HG02852 (cell line): Measurements from ENCODE around the gene MLLT10.

Experiments used
- ATAC-seq: cut with Tn5 transposase; IDR thresholded peaks from one replicate; pipeline ENCODE4 v1.9.1; 2021; ENCODE audit warnings: mild to moderate bottlenecking, moderate library complexity; ENCODE audit not compliant: unreplicated experiment

The MLLT10 gene

GRCh38 chr10:21533467-21534279 is at the start of gene MLLT10:
Gene MLLT10 (plus strand): TSS chr10:21534232. CDS start chr10:21534645, 413 bp downstream.
- ATAC-seq, result peak; percentile 83

GRCh38 chr10:21487416-21488180 is 46.4 kb upstream of the MLLT10 start:
- ATAC-seq, result no peak

- no peak for ATAC-seq
These were observed 45.6 kb upstream of the MLLT10 start for GRCh38 chr10:21488246-21488956.

DNA sequence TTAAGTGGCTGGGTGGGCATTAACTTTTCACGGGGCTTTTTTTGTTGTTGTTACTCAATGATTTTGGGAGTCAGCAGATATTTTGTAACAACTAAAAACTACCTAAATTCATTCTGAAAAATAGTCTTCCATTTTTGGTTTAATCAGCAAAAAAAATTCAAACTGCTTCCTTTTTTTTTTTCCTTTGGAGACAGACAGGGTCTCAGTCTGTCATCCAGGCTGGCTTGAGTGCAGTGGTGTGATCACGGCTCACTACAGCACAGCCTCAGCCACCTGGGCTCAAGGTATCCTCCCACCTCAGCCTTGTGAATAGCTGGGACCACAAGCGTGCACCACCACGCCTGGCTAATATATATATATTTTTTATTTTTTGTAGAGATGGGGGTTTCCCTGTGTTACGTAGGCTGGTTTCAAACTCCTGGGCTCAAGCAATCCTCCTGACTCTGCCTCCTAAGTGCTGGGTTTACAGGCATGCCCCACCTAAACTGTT is 45.0 kb upstream of the MLLT10 start:
- ATAC-seq, result no peak

DNA sequence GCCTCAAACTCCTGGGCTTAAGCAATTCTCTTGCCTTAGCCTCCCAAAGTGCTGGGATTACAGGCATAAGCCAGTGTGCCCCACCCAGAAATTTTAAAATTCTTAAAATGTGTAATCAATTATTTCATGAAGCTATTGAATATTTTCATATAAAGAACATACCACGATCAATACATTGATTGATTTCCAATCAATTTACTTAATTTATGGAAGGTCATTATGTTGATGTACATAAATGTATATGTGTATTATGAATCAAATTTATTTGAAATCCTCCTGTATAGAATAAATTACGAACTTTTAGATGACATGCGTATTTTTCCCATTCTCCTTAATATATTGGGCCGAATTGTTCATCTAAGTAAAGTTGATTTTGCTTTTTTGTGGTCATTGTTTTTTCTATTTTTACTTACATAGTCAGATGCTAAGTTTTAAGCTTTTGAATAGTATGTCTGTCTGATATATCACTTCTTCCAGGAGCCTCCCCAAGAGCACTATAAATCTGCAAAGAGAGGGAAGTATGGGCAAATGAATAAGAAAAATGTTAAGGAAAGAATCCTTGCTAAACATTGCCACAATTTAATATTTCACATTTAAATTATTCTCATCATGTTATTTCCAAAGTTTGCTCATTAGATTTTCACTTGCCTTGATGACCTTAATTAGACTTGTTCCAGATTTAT is 43.9 kb upstream of the MLLT10 start:
- no peak for ATAC-seq

- no peak for ATAC-seq
These were observed 43.3 kb upstream of the MLLT10 start for GRCh38 chr10:21490711-21491105.

- ATAC-seq, result no peak
These were observed 41.6 kb upstream of the MLLT10 start for GRCh38 chr10:21492421-21492820.

DNA sequence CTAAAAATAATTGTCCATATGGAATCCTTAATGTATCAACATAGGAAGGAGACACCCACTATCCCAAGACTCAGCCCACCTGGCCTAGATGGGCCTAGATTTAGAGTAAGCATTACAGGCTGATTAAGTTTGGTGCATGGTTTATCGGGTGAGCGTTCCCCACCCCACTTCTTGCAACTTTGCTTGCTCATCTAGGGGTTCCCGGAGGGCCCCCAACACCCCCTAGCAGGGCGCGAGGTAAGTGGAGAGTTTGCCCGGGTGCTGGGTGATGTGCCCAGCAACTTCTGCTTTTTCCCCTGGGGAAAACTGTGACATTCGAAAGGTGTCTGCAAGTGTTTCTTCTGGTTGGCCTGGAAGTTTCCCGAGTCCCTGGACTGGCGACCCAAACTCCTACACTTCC is 40.2 kb upstream of the MLLT10 start:
- ATAC-seq, result no peak

DNA sequence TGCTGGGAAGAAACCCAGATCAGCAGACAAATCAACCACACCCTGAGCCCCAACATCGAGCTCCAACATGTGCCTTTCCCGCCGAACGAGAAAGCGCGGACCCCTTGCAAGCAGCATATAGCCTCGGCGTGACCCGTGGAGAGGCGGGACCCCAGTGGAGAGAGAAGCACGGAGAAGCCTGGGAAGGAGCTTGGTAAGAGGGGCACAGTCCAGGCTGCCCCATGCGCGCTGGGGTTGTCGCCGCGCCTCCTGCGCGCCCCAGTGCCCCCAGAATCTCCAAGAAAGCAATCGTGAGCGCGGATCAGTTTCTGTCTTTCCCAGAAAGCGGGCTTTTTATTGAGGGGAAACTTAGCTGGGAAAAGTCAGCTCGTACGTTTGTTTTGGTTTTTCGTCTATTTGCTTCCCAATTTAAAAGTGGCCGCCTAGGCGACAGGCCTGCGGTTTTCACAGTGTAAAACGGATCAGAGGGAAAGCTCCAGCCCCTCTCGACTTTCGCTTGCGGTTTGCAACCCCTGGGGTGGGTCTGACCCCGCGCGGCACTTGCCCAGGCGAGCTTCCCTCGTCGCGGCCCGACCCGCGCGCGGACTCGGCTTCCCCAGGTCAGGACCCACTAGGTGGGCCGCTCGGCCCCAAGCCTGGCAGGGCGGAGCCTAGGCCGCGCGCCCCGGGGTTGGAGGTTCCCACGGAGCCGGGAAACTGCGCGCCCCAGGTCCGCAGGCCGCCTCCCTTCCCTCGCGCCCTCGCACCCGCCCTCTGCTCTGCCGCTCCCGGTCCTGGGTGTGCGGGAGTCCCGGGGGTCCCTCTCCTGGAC is 39.6 kb upstream of the MLLT10 start:
- no peak for ATAC-seq

DNA sequence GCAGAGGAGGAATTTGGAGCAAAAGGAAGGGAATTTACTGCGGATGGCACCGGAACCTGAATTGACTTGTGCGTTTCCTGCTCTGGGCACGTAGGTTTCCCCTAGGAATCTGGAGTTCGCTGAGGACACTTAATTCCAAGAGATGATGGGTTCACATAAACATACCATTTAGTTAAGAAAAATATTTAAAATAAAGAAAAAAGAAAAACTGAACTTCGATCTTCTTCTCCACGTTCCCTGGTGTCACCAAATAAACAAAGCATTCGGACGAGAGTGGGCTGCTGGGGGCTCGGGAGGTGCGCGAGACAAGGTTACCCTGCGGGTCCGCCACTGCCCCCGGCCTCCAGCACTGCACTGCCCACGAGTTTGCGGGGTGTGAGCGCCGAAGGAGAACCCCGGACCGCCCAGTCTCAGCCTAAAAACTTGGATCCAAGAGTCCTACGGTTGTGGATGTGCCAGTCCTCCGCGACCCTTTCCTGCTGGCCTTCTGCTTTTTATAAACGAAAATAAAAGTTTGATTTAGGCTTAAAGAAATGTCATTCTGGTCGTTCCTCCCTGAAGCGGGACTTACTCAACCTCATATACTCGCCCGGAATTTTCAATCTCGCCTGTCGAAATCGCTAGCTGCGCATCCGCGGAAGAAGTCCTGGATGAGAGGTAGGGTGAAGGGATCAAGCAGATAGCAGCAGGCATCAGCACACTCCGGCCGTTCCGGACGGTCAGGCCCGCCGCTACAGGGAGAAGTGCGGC is 38.9 kb upstream of the MLLT10 start:
- peak; percentile 3 for ATAC-seq

DNA sequence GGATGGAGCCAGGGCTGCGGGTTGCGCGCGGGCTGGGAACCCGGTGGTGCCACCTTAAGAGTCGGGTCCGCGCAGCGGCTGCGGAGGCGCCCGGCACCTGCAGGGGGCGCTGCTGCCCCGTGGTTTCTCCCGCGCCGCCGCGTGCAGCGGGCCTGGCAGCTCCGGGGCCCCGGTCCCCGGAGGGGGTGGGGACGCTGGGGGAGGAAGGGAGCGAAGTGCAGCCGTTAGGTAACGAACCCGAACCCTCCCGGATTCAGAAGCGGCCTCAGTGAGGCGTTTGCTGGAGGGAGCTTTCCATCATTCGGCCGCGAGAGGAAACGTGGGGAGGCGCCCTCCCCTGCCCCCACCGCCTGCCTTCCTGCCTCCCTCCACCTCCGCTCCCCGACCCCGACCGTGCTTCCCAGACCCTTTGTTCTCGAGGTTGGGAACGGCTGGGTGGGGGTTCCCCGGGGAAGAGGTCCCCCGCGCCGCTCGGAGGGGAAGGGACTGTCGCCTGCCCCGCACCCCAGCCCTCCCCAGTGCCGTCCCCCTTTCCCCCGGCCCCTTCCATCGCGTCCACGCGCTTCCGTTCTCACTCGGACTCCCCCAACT is 38.2 kb upstream of the MLLT10 start:
- peak; percentile 75 for ATAC-seq

GRCh38 chr10:21496343-21497176 is 37.5 kb upstream of the MLLT10 start:
- ATAC-seq, result peak; percentile 37

- ATAC-seq, result no peak
These were observed 36.7 kb upstream of the MLLT10 start for GRCh38 chr10:21497177-21497807.

- no peak for ATAC-seq
These were observed 35.7 kb upstream of the MLLT10 start for GRCh38 chr10:21498377-21498776.

GRCh38 chr10:21498986-21499385 is 35.0 kb upstream of the MLLT10 start:
- no peak for ATAC-seq

DNA sequence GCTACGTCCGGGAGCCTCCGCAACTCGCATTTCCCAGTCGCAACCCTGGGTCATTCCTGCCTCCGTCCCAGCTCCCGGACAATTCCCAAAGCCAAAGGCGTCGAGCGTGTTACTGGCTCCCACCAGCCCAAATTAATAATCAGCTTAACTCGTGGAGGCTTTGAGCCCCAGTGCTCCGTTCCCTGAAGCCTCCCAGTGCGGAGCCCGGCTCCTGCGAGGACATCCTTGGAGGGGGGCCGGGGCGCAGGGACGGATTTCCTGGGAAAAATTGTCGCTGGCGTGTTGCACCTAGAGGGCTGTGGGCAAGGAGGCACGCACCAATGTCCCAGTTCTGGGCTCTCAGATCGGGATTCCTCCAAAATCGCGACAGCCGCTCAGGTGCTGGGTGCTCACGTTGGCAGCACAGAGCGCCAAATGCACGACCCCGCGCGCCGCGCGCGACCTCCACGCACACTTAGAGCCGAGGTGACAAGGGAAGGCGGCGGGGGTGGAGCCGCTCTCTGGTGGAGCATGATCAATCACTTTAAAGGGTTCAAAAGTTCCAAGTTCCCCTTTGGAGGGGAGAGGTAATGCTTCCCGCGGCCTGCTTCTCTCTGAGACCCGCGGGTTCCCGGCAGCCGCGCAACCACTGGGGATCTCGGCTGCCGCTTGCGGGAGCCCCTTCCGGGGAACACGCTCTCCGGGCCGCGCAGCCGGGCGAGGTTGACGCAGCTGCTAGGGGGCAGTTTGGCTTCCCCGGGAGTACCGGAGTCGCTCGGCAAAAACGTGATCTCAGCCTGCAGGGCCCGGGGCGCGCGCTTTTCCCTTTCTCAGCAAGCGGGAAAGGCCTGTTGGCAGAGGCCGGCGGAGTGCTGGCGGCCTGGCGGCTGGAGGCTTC is 34.1 kb upstream of the MLLT10 start:
- no peak for ATAC-seq

- no peak for ATAC-seq
These were observed 33.5 kb upstream of the MLLT10 start for GRCh38 chr10:21500578-21500910.
